ENCODE results near the gene PLCD3. TPM values are rescaled to one million over a fixed set of nuclear protein-coding genes. Genes with fewer than 3 reads are reported as not detected.
A peak's percentile ranks its signal among the peaks of the same experiment; 100 is the strongest.

The PLCD3 gene
- total RNA-seq, 2 experiments from 2014 or later, result 1.4 to 4.6 TPM

DNA sequence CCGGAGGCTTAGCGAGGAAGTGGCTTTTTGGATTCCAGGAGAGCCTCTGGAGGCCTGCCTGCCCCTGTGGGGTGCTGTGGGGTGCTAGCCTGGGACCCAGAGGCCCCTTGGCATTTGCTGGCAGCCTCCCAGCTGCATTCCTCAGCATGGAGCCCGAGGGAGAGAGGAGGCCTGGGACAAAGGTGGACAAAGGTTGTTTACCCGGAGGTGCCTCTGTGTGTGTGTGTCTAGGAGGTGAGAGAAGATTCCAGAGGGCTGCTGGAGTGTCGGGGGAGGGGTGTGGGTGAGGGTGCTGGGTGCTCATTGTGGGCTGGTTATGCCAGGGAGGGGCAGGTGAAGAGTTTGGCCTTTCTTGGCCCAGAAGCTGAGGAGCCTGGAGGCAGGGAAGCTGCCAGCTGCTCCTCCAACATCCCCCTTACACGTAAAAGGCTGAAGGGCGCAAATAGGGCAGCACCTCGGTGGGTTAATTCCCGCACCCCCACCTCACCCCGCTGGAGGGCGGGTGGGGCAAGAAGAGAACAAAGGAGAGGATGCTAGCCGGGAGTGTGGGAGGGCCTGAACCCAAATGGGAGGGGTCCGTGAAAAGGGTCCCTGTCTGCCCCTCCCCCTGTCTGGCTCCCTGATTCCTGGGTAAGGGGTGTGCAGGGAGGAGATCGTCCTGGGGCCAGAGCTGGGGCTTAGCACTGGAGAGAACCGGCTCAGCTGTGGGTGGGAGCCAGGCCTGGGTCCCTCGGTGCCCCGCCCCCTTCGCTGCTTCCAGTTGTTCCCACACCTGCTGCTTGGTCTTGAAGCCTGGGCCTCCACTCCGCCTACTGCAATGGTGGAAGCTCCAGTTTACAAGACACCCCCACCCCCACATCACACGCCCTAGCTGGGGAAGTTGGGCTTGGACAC, 39.3 kb upstream of the PLCD3 start:
- Histone ChIP-seq H3K36me3 (ENCODE audit: insufficient read depth, low read length) (peaks cover 3% of the 10 kb centered on the region; the same call in 1 of the 2 replicates), H3K4me3 (ENCODE audit: low read depth, low read length, poor library complexity, severe bottlenecking) (no peak overlapping the region), H3K9me3 (ENCODE audit: low read length) (no peaks in the 10 kb centered on the region), H2AFZ (ENCODE audit: low read length) (peak overlapping the region; percentile 96; the same call in 1 of the 2 replicates), H3K79me2 (ENCODE audit: insufficient read depth, low read depth, low read length) (no peaks in the 10 kb centered on the region), H3K4me1 (ENCODE audit: insufficient read depth, low read length, poor library complexity, severe bottlenecking) (peaks cover 24% of the 10 kb centered on the region), H3K4me2 (ENCODE audit: low read length) (peak overlapping the region; percentile 95), H4K20me1 (ENCODE audit: insufficient read depth, low read length) (no peaks in the 10 kb centered on the region), H3K9me2 (ENCODE audit: insufficient read depth, low read length) (no peaks in the 10 kb centered on the region), H3K27ac (ENCODE audit: low read depth, low read length, poor library complexity, severe bottlenecking) (peak overlapping the region; percentile 61)
- CTCF ChIA-PET (ENCODE audit: unreplicated experiment), result interaction anchor here (0.6 to 1.7 kb wide), 2 partner anchors 23 to 72 kb away, joined by 4 to 13 read pairs; no protein-coding TSS in a partner anchor
- intact Hi-C loops (cut with micrococcal nuclease; ENCODE audit: unreplicated experiment), result no loop called here
- no TSS peak for BruUV-seq (replicated peaks)
- no peak for DNase-seq (ENCODE audit: low spot score)
- POLR2A ChIA-PET, result interaction anchor here (0.6 to 2.0 kb wide), 3 partner anchors 12 to 21 kb away, joined by 4 to 19 read pairs (median 5); partner anchors contain the start of gene HEXIM1
- TF ChIP-seq, protein P1, sequence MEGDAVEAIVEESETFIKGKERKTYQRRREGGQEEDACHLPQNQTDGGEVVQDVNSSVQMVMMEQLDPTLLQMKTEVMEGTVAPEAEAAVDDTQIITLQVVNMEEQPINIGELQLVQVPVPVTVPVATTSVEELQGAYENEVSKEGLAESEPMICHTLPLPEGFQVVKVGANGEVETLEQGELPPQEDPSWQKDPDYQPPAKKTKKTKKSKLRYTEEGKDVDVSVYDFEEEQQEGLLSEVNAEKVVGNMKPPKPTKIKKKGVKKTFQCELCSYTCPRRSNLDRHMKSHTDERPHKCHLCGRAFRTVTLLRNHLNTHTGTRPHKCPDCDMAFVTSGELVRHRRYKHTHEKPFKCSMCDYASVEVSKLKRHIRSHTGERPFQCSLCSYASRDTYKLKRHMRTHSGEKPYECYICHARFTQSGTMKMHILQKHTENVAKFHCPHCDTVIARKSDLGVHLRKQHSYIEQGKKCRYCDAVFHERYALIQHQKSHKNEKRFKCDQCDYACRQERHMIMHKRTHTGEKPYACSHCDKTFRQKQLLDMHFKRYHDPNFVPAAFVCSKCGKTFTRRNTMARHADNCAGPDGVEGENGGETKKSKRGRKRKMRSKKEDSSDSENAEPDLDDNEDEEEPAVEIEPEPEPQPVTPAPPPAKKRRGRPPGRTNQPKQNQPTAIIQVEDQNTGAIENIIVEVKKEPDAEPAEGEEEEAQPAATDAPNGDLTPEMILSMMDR (conservative IDR thresholded peaks at IDR 0.05; ENCODE audit: low read length), result no peak
- no peak for TF ChIP-seq EZH2phosphoT487 (IDR thresholded peaks at IDR 0.05; ENCODE audit: borderline replicate concordance, low read depth, low read length)

DNA sequence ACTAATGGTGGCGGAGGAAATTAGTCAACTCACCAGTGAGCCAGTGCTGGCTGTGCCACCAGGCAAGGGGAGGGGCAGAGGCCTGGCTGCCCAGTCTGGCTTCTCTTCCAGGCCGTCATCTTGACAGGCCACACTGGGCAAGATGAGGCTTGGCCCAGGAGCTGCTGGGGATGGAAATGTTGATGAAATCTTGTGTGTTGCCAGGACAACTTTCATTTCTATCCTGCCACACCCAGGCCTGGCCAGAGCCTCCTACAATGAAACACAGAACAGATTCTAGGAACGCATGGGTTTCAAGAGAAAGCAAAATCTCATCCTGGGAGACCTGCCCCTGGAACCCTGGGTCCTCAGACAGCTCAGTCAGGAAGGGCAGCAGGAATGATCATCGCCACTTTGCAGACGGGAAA, 38.6 kb upstream of the PLCD3 start:
- Histone ChIP-seq H3K36me3 (ENCODE audit: insufficient read depth, low read length) (peaks cover 3% of the 10 kb centered on the region; the same call in 1 of the 2 replicates), H2AFZ (ENCODE audit: low read length) (no peak overlapping the region), H3K4me2 (ENCODE audit: low read length) (no peak overlapping the region), H3K4me3 (ENCODE audit: low read depth, low read length, poor library complexity, severe bottlenecking) (no peak overlapping the region), H3K27ac (ENCODE audit: low read depth, low read length, poor library complexity, severe bottlenecking) (no peak overlapping the region), H3K9me3 (ENCODE audit: low read length) (no peaks in the 10 kb centered on the region), H3K9me2 (ENCODE audit: insufficient read depth, low read length) (no peaks in the 10 kb centered on the region), H4K20me1 (ENCODE audit: insufficient read depth, low read length) (no peaks in the 10 kb centered on the region), H3K79me2 (ENCODE audit: insufficient read depth, low read depth, low read length) (no peaks in the 10 kb centered on the region), H3K4me1 (ENCODE audit: insufficient read depth, low read length, poor library complexity, severe bottlenecking) (peaks cover 24% of the 10 kb centered on the region)
- DNase-seq (ENCODE audit: low spot score), result no peak
- ChIA-PET CTCF (ENCODE audit: unreplicated experiment) (no interaction called here), POLR2A (no interaction called here)
- no TSS peak for BruUV-seq (replicated peaks)
- TF ChIP-seq, protein P1 (conservative IDR thresholded peaks at IDR 0.05; ENCODE audit: low read length), result no peak
- no peak for TF ChIP-seq EZH2phosphoT487 (IDR thresholded peaks at IDR 0.05; ENCODE audit: borderline replicate concordance, low read depth, low read length)
- intact Hi-C loops (cut with micrococcal nuclease; ENCODE audit: unreplicated experiment), result no loop called here
